ENCODE results near the gene ADAM12. TPM values are rescaled to one million over a fixed set of nuclear protein-coding genes. Genes with fewer than 3 reads are reported as not detected.

ADAM12 gene
- total RNA-seq, 4 donors from 2014 or later = 0.78 to 10.5 (median 1.2) TPM

- TF ChIP-seq POLR2A (IDR thresholded peaks at IDR 0.05) (no peak), EP300 (IDR thresholded peaks at IDR 0.05) (no peak)
- H3K27me3 ChIP-seq = no peaks in the 10 kb centered on the region
- H3K27ac ChIP-seq = no peak overlapping the region
- no peak for DNase-seq (ENCODE audit: low spot score in 2 of 2)
- H3K4me1 ChIP-seq = no peaks in the 10 kb centered on the region
- no peak overlapping the region for H3K4me3 ChIP-seq
- WGBS, 2 donors = 87 to 90% methylated on average over 2 of the region's 2 CpGs
- no peaks in the 10 kb centered on the region for H3K36me3 ChIP-seq
- H3K9me3 ChIP-seq = peaks cover 0 to 10% (median 3%) of the 10 kb centered on the region in 4 donors
Measured at GRCh38 chr10:126374435-126374834, 13.8 kb downstream of the ADAM12 start.

DNA sequence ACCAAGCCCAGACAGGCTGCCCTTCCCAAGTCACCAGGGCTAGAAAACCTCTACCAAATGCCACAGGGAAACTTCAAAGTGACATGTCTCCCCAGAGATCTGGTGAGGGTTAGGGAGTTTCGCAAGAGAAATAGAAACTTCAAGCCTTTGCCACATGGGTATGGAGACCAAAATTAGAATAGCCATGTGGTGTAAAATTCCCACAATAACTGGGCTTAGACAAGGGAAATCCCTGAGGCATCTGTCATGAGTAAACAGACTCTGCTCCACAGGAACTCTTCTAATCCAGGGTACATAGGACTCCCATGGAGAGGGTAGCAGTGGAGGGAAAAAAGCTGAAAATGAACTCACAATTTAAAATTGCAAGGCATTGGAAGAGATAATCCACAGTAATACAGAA lies 14.3 kb downstream of the ADAM12 start:
- no peak for TF ChIP-seq POLR2A (IDR thresholded peaks at IDR 0.05)
- no peak for TF ChIP-seq EP300 (IDR thresholded peaks at IDR 0.05)
- H3K4me1 ChIP-seq = no peaks in the 10 kb centered on the region
- WGBS, 2 donors = 92 to 100% methylated on average over 1 of the region's 1 CpG
- H3K27me3 ChIP-seq = no peaks in the 10 kb centered on the region
- no peak overlapping the region for H3K4me3 ChIP-seq
- no peak overlapping the region for H3K27ac ChIP-seq
- no peak for DNase-seq (ENCODE audit: low spot score in 2 of 2)
- H3K36me3 ChIP-seq = no peaks in the 10 kb centered on the region
- H3K9me3 ChIP-seq = peaks cover 0 to 10% (median 3%) of the 10 kb centered on the region in 4 donors

- H3K36me3 ChIP-seq = no peaks in the 10 kb centered on the region
- no peak for DNase-seq (ENCODE audit: low spot score in 2 of 2)
- WGBS, 2 donors = 71 to 95% methylated on average over 4 of the region's 4 CpGs
- no peaks in the 10 kb centered on the region for H3K4me1 ChIP-seq
- no peak overlapping the region for H3K4me3 ChIP-seq
- TF ChIP-seq EP300 (IDR thresholded peaks at IDR 0.05) = no peak
- TF ChIP-seq, protein P1, sequence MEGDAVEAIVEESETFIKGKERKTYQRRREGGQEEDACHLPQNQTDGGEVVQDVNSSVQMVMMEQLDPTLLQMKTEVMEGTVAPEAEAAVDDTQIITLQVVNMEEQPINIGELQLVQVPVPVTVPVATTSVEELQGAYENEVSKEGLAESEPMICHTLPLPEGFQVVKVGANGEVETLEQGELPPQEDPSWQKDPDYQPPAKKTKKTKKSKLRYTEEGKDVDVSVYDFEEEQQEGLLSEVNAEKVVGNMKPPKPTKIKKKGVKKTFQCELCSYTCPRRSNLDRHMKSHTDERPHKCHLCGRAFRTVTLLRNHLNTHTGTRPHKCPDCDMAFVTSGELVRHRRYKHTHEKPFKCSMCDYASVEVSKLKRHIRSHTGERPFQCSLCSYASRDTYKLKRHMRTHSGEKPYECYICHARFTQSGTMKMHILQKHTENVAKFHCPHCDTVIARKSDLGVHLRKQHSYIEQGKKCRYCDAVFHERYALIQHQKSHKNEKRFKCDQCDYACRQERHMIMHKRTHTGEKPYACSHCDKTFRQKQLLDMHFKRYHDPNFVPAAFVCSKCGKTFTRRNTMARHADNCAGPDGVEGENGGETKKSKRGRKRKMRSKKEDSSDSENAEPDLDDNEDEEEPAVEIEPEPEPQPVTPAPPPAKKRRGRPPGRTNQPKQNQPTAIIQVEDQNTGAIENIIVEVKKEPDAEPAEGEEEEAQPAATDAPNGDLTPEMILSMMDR (IDR thresholded peaks at IDR 0.05) = no peak
- no peak for TF ChIP-seq POLR2A (IDR thresholded peaks at IDR 0.05)
- H3K9me3 ChIP-seq = peaks cover 0 to 10% (median 3%) of the 10 kb centered on the region in 4 donors
- no peak overlapping the region for H3K27ac ChIP-seq
- H3K27me3 ChIP-seq = no peaks in the 10 kb centered on the region
Measured at GRCh38 chr10:126373147-126373546, 15.1 kb downstream of the ADAM12 start.

DNA sequence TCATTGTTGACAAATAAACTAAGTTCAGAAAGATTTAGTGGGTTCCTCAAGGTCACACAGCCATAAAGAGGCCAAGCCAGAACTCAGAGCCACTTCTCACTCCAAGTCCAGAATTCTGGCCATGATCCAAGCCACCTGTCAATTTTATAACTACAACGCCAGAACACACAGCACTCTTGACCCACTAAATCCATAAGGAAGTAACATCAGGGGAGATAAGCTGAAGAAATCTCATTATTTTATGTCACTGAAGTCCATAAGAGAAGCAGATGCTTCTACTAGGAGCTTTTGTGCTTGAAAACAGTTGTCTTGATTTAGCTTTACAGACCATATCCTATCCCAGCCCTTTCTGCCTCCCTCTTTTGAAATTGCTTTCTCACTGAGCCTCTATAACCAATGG lies 15.9 kb downstream of the ADAM12 start:
- TF ChIP-seq, protein P1 (IDR thresholded peaks at IDR 0.05) = no peak
- TF ChIP-seq POLR2A (IDR thresholded peaks at IDR 0.05) = no peak
- TF ChIP-seq EP300 (IDR thresholded peaks at IDR 0.05) = no peak
- peaks cover 0 to 10% (median 3%) of the 10 kb centered on the region in 4 donors for H3K9me3 ChIP-seq
- H3K27me3 ChIP-seq = no peaks in the 10 kb centered on the region
- no peaks in the 10 kb centered on the region for H3K36me3 ChIP-seq
- no peak overlapping the region for H3K27ac ChIP-seq
- WGBS, 2 donors = 21 to 38% methylated on average over 1 of the region's 1 CpG
- DNase-seq (ENCODE audit: low spot score in 2 of 2) = no peak
- H3K4me1 ChIP-seq = no peaks in the 10 kb centered on the region
- no peak overlapping the region for H3K4me3 ChIP-seq

DNA sequence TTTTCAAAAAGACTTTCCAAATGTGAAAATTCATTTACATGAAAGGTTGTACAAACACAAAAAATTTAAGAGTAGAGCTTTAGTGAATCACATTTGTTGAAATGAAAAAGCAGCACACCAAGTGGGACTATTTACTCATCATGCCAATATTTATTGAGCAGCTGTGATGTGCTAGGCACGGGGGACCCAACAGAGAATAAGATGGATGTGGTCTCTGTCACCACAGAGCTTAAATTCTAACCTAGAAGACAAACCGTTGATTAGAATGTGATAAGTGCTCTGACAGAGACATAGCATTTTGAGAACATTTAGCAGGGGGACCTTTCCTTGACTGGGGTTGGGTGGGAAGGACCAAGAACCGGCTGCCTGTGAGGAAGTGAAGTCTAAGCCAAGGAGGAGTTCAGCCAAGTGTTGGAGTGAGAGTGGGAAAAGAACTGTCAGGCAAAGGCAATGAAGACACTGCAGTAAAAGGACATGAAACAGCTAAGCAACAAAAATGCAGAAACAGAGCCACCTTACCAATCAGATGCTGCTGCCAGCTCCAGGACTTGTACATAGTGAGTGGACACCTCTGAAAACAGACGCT lies 19.1 kb downstream of the ADAM12 start:
- no peak overlapping the region for H3K4me3 ChIP-seq
- no peak overlapping the region for H3K27ac ChIP-seq
- H3K4me1 ChIP-seq = no peaks in the 10 kb centered on the region
- TF ChIP-seq EP300 (IDR thresholded peaks at IDR 0.05) = no peak
- TF ChIP-seq, protein P1 (IDR thresholded peaks at IDR 0.05) = no peak
- no peak for TF ChIP-seq POLR2A (IDR thresholded peaks at IDR 0.05)
- WGBS, 2 donors = 42 to 61% methylated on average over 3 to 4 of the region's 4 CpGs
- no peak for DNase-seq (ENCODE audit: low spot score in 2 of 2)
- no peaks in the 10 kb centered on the region for H3K36me3 ChIP-seq
- no peaks in the 10 kb centered on the region for H3K27me3 ChIP-seq
- peaks cover 0 to under 1% (median 0%) of the 10 kb centered on the region in 4 donors for H3K9me3 ChIP-seq

- TF ChIP-seq POLR2A (IDR thresholded peaks at IDR 0.05) (no peak), EP300 (IDR thresholded peaks at IDR 0.05) (no peak)
- TF ChIP-seq, protein P1 (IDR thresholded peaks at IDR 0.05) = no peak
- H3K27me3 ChIP-seq = no peaks in the 10 kb centered on the region
- no peak overlapping the region for H3K27ac ChIP-seq
- H3K36me3 ChIP-seq = no peaks in the 10 kb centered on the region
- H3K9me3 ChIP-seq = peaks cover 0 to 58% (median 3%) of the 10 kb centered on the region in 4 donors
- no peaks in the 10 kb centered on the region for H3K4me1 ChIP-seq
- DNase-seq (ENCODE audit: low spot score in 2 of 2) = no peak
- no peak overlapping the region for H3K4me3 ChIP-seq
Measured at GRCh38 chr10:126357169-126357568, 31.1 kb downstream of the ADAM12 start.
